ENCODE measurements around the gene RSAD1. TPM values are rescaled to one million over a fixed set of nuclear protein-coding genes. Genes with fewer than 3 reads are reported as not detected.
A peak's percentile ranks its signal among the peaks of the same experiment; 100 is the strongest.

Gene RSAD1
- total and polyA plus RNA-seq, 4 donors = 10.8 to 22.7 (median 18.6) TPM

DNA sequence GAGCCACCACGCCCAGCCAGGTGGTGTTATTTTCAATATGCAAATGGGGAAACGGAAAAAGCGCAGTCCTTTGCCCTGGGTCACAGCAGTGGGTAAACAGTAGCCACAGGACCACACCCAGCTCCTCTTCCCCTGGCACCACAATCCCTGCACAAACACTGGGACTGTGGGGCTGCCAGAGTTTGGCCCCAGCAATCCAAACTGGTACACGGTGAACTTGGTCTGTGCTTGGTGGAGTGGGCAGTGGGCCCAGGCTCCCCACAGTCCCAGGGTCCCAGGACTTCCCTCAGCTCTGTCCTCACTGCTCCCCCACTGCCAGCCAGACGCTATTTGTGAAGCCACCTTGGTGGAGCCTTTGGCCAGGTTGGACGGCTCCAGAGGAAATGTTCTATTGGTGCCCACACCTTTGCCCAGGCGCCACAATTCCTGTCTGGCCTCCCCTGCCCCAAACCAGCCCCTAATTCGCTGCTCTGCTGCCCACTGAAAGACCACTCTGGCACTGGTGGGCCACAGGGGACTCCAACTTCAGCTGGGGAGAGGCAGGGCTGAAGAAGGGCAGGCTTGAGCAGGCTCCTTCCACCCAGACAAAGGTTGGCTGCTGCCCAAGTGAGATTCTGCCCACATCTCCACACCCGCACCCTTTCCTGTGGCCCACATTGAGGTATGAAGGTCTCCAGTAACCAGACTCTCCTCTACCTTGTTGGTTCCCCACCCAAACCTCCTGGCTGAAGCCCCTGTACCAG, 12.1 kb upstream of the RSAD1 start (continued):
- TF ChIP-seq ZBTB33 (IDR thresholded peaks at IDR 0.05) (no peak), TAF1 (conservative IDR thresholded peaks at IDR 0.05) (no peak), RXRA (IDR thresholded peaks at IDR 0.05) (peak; percentile 68 to 83), GABPA (IDR thresholded peaks at IDR 0.05 in 1 of 2, conservative IDR thresholded peaks at IDR 0.05 in 1 of 2) (peak in 1 of 2 donors; percentile 34)

DNA sequence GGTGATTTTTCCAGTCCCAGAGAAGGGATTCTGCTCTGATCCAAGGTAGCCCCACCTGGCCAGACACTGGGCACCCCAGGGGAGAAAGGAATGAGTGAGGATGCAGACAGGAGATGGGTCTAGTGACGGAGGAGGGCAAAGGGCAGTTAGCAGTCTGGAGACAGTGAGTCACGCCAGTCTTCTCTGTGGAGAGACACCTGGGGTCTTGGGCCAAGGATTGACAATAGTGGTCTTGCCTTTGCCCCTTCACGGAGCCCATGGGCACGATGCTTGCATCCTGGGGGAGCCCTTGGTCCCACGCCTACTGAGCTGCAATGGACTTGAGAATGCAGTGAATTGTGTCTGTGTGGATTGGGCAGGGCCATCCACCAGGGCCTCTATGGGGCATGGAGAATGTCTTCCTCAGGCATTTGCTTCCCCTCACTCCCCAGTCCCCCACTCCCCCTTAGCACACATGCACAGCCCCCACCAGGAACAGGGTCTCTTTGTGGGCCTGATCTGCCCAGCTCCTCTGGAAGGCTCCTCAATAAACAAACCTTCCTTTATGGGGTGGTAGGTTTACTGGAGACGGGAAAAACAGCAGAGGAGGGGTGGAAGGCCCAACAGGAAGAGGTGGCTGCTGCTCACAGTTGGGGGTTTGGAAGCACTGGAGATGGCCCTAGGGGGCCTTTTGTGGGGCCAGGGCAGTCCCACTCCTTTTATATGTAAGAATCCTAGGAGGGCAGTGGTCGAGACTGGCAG, 11.4 kb upstream of the RSAD1 start:
- no peak for DNase-seq (ENCODE audit: low spot score)
- H3K9me3 ChIP-seq (ENCODE audit: control insufficient read depth in 4 of 4, low read length in 3 of 4) = no peaks in the 10 kb centered on the region
- H3K9ac ChIP-seq (ENCODE audit: low read depth in 1 of 2, low read length in 2 of 2) = no peak overlapping the region
- no peak overlapping the region for H3K4me3 ChIP-seq (ENCODE audit: low read depth in 1 of 3, low read length in 3 of 3)
- H3K27me3 ChIP-seq (ENCODE audit: control insufficient read depth in 4 of 4, insufficient read depth in 4 of 4, low read length in 3 of 4) = no peaks in the 10 kb centered on the region
- 89% methylated on average over 7 of the region's 7 CpGs for WGBS
- TF ChIP-seq YY1 (IDR thresholded peaks at IDR 0.05) (no peak), HNF4G (IDR thresholded peaks at IDR 0.05) (no peak), GABPA (IDR thresholded peaks at IDR 0.05 in 1 of 2, conservative IDR thresholded peaks at IDR 0.05 in 1 of 2) (no peak), JUND (IDR thresholded peaks at IDR 0.05) (no peak), RAD21 (IDR thresholded peaks at IDR 0.05) (no peak), SP1 (IDR thresholded peaks at IDR 0.05) (no peak), RXRA (IDR thresholded peaks at IDR 0.05) (no peak), REST (IDR thresholded peaks at IDR 0.05) (no peak), FOXA1 (IDR thresholded peaks at IDR 0.05) (no peak), NR2F2 (IDR thresholded peaks at IDR 0.05) (no peak), HNF4A (conservative IDR thresholded peaks at IDR 0.05) (no peak), TAF1 (conservative IDR thresholded peaks at IDR 0.05) (no peak)
- TF ChIP-seq, protein P1, sequence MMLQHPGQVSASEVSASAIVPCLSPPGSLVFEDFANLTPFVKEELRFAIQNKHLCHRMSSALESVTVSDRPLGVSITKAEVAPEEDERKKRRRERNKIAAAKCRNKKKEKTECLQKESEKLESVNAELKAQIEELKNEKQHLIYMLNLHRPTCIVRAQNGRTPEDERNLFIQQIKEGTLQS (IDR thresholded peaks at IDR 0.05) = no peak
- TF ChIP-seq, protein P2, sequence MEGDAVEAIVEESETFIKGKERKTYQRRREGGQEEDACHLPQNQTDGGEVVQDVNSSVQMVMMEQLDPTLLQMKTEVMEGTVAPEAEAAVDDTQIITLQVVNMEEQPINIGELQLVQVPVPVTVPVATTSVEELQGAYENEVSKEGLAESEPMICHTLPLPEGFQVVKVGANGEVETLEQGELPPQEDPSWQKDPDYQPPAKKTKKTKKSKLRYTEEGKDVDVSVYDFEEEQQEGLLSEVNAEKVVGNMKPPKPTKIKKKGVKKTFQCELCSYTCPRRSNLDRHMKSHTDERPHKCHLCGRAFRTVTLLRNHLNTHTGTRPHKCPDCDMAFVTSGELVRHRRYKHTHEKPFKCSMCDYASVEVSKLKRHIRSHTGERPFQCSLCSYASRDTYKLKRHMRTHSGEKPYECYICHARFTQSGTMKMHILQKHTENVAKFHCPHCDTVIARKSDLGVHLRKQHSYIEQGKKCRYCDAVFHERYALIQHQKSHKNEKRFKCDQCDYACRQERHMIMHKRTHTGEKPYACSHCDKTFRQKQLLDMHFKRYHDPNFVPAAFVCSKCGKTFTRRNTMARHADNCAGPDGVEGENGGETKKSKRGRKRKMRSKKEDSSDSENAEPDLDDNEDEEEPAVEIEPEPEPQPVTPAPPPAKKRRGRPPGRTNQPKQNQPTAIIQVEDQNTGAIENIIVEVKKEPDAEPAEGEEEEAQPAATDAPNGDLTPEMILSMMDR (IDR thresholded peaks at IDR 0.05; ENCODE audit: low read depth, low read length, missing input control) = no peak
- TF ChIP-seq, protein P3, sequence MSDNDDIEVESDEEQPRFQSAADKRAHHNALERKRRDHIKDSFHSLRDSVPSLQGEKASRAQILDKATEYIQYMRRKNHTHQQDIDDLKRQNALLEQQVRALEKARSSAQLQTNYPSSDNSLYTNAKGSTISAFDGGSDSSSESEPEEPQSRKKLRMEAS (IDR thresholded peaks at IDR 0.05) = no peak
- peak overlapping the region; percentile 57 to 77 for H3K27ac ChIP-seq (ENCODE audit: low read depth in 1 of 2, low read length in 2 of 2)
- H3K36me3 ChIP-seq (ENCODE audit: control insufficient read depth in 4 of 4, insufficient read depth in 3 of 4, low read depth in 1 of 4, low read length in 3 of 4) = peaks cover 0 to 7% (median 0%) of the 10 kb centered on the region in 4 donors
- peaks cover 26 to 83% (median 62%) of the 10 kb centered on the region in 4 donors for H3K4me1 ChIP-seq (ENCODE audit: control insufficient read depth in 4 of 4, insufficient read depth in 4 of 4, low read length in 3 of 4)

Measured in liver (tissue), 9 donors.